GM21723 (cell line): ENCODE measurements around the gene PPP6R3.
"Not testable (repeated sequence)": the region's sequence is repeated elsewhere in the genome, so short reads cannot be mapped to it uniquely, and the experiment has no call there.

Source experiments
- ATAC-seq: cut with Tn5 transposase; IDR thresholded peaks from one replicate; pipeline ENCODE4 v1.9.1; 2021; ENCODE audit warnings: mild to moderate bottlenecking, moderate library complexity; ENCODE audit not compliant: unreplicated experiment

Gene PPP6R3

GRCh38 chr11:68639322-68639721, 178.8 kb downstream of the PPP6R3 start:
- ATAC-seq: not testable (repeated sequence)

- ATAC-seq: no peak
Observed at GRCh38 chr11:68641880-68642279, 181.3 kb downstream of the PPP6R3 start.

DNA sequence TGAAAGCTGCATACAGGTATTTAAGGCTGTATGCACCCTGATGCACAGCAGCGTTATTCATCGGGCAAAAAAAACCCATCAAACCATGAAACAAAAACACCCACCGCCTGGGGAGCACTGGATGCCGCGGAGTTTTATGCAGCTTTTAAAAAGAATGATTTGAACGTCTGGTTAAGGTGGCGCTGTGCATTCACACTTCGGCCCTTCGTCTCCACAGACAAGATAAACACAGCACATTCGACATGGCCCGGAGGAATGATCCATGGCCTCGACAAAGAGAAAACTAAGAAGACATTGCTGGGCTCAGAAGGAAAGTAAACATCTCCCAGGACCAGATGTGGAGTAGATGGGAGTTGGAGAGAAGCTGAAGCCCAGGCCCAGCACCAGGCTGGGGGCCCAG, 183.0 kb downstream of the PPP6R3 start:
- ATAC-seq: no peak

DNA sequence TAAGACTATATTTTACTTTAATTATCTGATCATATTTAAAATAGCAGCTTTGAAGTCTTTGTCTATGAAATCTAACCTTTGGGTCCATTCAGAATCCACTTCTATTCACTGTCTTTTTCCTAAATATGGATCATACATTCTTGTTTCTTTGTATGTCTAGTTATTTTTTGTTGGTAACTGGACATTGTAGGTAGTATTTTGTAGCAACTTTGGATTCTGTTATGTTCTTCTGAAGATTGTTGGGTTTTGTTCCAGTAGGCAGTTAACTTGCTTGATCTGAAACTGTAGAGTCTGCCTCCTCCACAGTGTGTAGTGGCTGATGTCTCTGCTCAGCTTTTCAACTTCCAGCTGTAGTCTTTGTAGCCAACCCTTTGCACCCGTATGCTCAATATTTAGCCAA, 186.3 kb downstream of the PPP6R3 start:
- ATAC-seq: no peak

- ATAC-seq: no peak
Observed at GRCh38 chr11:68649851-68650555, 189.5 kb downstream of the PPP6R3 start.

DNA sequence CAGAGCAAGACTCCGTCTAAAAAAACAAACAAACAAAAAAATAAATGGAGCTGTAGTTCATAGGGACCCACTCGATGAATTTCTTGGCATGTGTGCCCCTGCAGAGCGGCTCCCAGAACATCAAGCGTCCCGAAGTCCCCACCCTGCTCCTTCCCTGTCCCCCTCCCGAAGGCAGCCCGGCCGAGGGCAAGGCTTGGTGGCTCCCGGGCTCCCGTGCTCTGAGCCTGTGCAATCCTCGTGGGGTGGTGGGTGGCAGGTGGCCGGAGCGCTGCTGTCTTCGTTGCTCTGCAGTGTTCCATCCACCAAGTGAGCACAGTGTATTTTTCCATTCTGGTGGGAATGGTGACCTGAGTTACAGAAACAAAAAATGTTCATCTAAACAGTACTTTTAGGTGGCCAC, 190.2 kb downstream of the PPP6R3 start:
- no peak for ATAC-seq

DNA sequence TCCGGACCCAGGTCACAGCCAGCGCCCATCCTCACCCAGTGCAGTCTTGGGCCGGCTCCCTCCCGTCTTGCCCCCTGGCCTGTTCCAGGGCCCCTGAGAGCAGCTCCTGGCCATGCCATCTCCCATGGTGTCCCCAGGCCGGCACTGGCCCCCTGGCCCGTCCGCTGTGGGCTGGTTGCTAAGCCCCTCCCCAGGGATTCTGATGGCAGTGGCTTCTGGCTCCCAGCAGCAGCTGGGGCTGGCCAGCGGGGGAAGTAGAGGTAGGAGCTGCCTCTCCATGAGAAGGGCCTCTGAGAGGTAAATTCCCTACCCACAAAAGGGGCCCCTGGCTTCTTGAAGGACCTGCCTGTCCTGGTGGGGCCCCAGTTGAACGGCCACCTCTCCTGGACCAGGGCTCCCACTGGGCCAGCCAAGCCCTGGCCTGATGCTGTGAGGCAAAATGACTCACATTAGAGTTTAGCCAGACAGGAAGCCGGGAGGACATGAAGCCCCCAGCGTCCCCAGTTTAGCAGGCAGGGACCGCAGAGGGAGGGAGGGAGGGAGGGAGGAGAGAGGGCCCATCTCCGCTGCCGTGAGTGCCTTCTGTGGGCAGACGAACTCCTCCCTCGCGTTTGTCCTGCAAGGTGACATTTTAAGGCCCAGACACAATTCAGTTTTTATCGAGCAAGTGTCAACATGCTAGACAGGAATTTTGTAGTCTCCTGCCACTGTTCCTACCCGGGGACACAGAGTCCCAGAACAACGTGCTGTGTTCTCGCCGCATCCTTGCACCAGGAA, 190.8 kb downstream of the PPP6R3 start:
- ATAC-seq: no peak

GRCh38 chr11:68651985-68652682, 191.6 kb downstream of the PPP6R3 start:
- ATAC-seq: no peak

GRCh38 chr11:68652683-68653156, 192.2 kb downstream of the PPP6R3 start:
- ATAC-seq: no peak

GRCh38 chr11:68653486-68654430, 193.2 kb downstream of the PPP6R3 start:
- ATAC-seq: no peak

- ATAC-seq: no peak
Observed at GRCh38 chr11:68654978-68655377, 194.4 kb downstream of the PPP6R3 start.

GRCh38 chr11:68655406-68655805, 194.9 kb downstream of the PPP6R3 start:
- no peak for ATAC-seq

GRCh38 chr11:68655806-68656205, 195.3 kb downstream of the PPP6R3 start:
- no peak for ATAC-seq

- no peak for ATAC-seq
Observed at GRCh38 chr11:68657021-68657780, 196.6 kb downstream of the PPP6R3 start.

GRCh38 chr11:68658097-68658496, 197.5 kb downstream of the PPP6R3 start:
- no peak for ATAC-seq

DNA sequence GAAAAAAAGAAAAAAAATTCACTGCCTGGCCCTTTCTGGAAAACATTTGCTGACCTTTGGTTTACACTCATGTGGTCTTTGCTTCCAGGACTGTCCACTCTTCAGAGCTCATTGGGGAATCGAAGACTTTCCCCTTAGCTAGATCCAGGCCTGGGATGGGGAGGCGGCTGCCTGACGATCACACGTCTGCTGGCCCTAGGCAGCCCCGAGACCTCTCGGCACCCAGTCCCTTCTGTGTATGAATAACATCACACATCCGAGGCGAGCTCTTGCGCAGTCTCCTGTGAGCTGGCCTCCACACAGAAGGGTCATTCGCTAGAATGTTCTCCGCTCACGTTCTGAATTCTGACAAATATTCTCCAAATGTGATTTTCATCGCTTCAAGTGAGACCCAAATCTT, 198.1 kb downstream of the PPP6R3 start:
- ATAC-seq: no peak

GRCh38 chr11:68659158-68659921, 198.8 kb downstream of the PPP6R3 start:
- ATAC-seq: no peak

- no peak for ATAC-seq
Observed at GRCh38 chr11:68660066-68660810, 199.7 kb downstream of the PPP6R3 start.
